H54 (cell line): ENCODE measurements around the gene LAMA1.

Experiments
- DNase-seq: peaks from one replicate; pipeline ENCODE4 v3.0.0; 2011; ENCODE audit warnings: low spot score, mixed read lengths; ENCODE audit not compliant: insufficient read length
- FAIRE-seq: peaks from 3 replicates; lab custom pipeline; 2011; peaks lifted over from hg19 to GRCh38; lab: Jason Lieb, UNC
- POLR2A ChIP-seq: IDR thresholded peaks from 2 replicates; pipeline ENCODE4 v1.6.1; 2011; ENCODE audit warnings: low read depth, mild to moderate bottlenecking, low read length

The LAMA1 gene

GRCh38 chr18:7089369-7089768, 28.2 kb downstream of the LAMA1 start:
- DNase-seq (no peak), FAIRE-seq (no peak)
- TF ChIP-seq POLR2A = no peak

- FAIRE-seq (peak; percentile 75), DNase-seq (peak; percentile 19)
- TF ChIP-seq POLR2A = no peak
Observed at GRCh38 chr18:7084080-7085065, 33.2 kb downstream of the LAMA1 start.

DNA sequence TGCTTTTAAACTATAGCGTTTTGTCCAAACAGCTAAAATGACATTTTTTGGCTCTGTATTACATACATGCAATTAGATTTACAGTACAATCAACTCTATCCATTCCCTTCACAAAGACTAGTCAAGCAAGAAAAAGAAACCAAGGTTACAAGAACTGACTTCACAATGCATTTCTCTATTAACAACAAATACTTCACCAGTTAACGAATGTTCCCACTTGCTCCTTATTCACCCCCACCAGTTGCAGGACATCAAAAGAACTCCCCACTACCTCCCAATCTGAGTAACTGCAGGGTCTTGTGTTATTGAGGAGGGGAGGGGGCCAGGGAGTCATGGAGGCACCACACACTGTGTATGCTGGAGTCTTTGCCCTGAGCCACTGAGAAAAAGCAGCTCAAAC, 34.9 kb downstream of the LAMA1 start:
- no peak for FAIRE-seq
- no peak for TF ChIP-seq POLR2A

DNA sequence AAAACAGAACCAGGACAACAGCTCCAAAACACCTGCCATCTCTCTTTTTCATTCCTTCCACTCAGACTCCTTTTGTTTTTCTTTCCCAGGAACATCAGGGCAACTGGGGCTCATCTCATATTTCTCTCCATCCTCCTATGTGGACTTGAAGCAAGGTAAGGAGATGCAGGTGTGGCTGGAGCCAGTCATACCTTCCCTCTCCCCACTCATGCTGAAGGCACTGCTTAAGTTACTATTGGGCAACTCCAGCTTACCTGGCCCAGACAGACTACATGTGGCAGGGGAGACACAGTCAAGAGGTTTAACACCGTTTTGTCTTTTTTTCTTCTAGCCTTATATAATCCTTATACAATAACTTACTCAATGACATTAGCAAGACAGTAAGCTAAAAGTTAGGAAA, 38.4 kb downstream of the LAMA1 start:
- FAIRE-seq = no peak
- DNase-seq = no peak
- TF ChIP-seq POLR2A = no peak

More for the DNA sequence above, 34.9 kb downstream of the LAMA1 start:
- no peak for DNase-seq

DNA sequence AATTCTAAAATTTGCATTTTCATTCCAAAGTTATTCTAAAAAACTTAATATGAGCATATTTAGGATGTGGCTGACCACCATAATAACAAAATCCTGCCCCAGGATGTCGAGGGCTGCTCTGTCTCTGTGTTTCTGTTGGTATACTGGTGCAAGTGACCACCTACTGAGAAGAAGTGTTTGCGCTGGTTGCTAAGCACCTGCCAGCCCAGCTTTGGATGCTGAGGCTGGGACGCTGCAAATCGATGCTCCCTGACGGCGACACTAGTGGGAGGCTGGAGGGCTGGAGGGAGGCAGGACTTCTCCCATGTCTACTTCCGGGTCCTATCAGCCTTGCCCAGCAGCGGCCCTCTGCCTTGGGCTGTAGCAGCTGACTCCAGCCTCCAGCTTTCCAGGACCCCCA, 45.0 kb downstream of the LAMA1 start:
- FAIRE-seq (no peak), DNase-seq (no peak)
- no peak for TF ChIP-seq POLR2A

DNA sequence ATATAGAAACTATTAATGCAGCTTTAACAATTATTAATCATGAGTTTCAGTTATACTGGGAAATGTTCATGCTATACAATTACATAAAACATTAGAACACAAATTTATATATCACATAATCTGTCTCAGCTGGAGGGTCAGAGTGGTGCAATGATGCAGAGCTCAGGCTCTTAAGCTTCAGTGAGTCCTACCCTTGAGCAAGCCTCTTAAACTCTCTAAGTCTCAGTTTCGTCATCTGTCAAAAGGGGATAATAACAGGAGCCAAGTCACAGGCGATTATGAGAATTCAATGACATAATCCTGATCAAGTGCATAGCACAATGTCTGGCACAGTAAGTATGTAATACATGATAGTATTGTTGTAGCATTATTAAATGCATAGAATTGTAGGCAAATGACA, 46.0 kb downstream of the LAMA1 start:
- no peak for TF ChIP-seq POLR2A
- FAIRE-seq = no peak
- DNase-seq = no peak

GRCh38 chr18:7070466-7070865, 47.1 kb downstream of the LAMA1 start:
- no peak for FAIRE-seq
- TF ChIP-seq POLR2A = no peak
- no peak for DNase-seq

DNA sequence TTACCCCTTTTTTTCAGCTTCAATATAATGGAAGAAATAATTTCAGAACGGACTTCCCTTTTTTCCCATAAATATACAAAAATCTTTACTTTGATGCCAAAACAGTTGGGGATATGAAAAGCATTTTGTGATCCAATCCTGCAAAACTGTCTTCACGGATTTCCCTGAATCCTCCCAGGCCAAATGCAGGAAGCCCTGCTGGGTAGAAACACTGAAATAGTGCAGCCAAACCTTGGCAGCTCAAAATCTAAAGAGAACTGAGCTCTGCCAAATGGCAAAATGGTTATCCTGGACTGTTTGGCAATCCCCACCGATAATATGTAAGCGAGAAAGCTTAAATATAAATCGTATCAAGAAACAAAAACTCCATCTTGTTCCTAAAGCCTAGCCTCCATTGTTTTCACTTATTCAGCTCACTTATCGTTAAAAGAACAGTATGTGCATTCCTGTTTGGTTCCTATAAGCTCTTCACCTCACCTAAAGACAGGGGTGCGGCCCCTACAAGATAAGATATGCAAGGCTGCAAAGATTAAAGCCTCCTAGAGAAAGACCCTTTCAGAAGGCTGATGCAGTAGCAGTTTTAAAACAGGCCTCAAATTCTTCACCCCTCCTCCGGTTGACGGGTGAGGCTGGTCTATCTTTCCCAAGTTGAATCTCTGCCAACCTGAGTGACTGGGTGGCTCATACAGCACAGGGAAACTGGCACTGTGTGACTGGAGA, 48.6 kb downstream of the LAMA1 start:
- FAIRE-seq (no peak), DNase-seq (no peak)
- TF ChIP-seq POLR2A = no peak

- TF ChIP-seq POLR2A = no peak
- FAIRE-seq = no peak
- DNase-seq = no peak
Observed at GRCh38 chr18:7066965-7067555, 50.5 kb downstream of the LAMA1 start.

- DNase-seq = no peak
- TF ChIP-seq POLR2A = no peak
- FAIRE-seq = no peak
Observed at GRCh38 chr18:7065736-7066135, 51.9 kb downstream of the LAMA1 start.

DNA sequence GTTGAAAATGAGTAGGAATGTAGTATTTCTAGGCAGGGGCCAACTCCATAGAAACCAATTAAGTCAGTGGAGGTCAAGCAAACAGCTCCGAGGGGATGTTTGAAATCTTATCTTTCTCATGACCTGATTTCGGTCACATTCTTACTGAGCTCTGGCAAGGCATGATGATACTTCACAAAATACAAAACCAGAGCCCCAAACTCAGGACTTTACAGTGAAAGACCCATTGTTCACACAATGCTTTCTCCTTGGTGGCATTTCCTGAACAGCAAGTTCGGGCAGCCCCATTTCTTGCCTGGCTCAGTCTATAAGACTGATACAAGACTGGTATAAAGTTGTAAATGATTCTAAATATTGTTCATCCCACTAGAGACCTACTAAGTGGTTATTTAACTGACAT, 53.3 kb downstream of the LAMA1 start:
- no peak for DNase-seq
- FAIRE-seq = no peak
- TF ChIP-seq POLR2A = no peak

DNA sequence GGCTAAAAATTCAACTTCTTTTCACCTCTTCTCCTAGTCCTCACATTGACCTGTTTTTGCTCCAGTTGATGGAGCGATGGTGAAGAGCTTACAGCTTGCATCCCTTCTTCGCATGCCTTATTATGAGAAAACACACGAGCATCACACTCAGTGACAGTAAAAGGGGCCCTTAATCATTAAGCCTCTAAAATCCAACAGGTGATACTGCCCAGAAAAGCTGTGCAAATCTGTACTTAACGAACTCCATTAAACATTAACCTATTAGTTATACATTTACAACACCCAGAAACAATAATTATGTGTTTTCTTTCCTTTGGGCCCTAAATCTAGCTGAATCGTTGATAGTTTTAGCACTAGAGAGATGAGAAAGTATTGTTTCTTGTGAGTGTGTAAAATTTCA, 54.8 kb downstream of the LAMA1 start:
- FAIRE-seq = no peak
- no peak for DNase-seq
- TF ChIP-seq POLR2A = no peak

- DNase-seq (no peak), FAIRE-seq (no peak)
- TF ChIP-seq POLR2A = no peak
Observed at GRCh38 chr18:7062236-7062635, 55.4 kb downstream of the LAMA1 start.

- TF ChIP-seq POLR2A = no peak
- FAIRE-seq (no peak), DNase-seq (no peak)
Observed at GRCh38 chr18:7059276-7059675, 58.3 kb downstream of the LAMA1 start.
